Measurements from ENCODE around the gene STK33. TPM values are rescaled to one million over a fixed set of nuclear protein-coding genes. Genes with fewer than 3 reads are reported as not detected.

STK33 gene
- total RNA-seq, 1 donor from 2014 or later = 0.40 TPM

Other genes starting within 250 kb of the STK33 start
- 13.3 TPM for gene TRIM66, start 88.4 kb upstream of the STK33 start, total RNA-seq
- 215 TPM for gene RPL27A, start 88.6 kb upstream of the STK33 start, total RNA-seq